Neutrophil (primary cell): Measurements from ENCODE around the gene MAMLD1.

Source experiments
- H3K27ac ChIP-seq: fragments of 200-600 bp; sonication (generic); 2 replicates; pipeline ENCODE4 v1.5.1; 2016; ENCODE audit warnings: mild to moderate bottlenecking, moderate library complexity
- H3K27me3 ChIP-seq: fragments of 200-600 bp; sonication (generic); 2 replicates; pipeline ENCODE4 v1.6.0; 2016; ENCODE audit warnings: mild to moderate bottlenecking
- H3K36me3 ChIP-seq: fragments of 200-600 bp; sonication (generic); 2 replicates; pipeline ENCODE4 v1.5.1; 2017
- H3K4me1 ChIP-seq, 2 experiments: fragments of 200-600 bp in 1 of 2; sonication (generic) in 1 of 2; 1 replicate in 1 of 2; 2 replicates in 1 of 2; pipeline versions ENCODE4 v1.5.1 to v1.6.1; 2013 to 2016; ENCODE audit warnings: low read depth in 1 of 2, low read length in 1 of 2, mild to moderate bottlenecking in 1 of 2, moderate library complexity in 1 of 2; ENCODE audit not compliant: control insufficient read depth in 1 of 2, insufficient read depth in 1 of 2
- H3K4me3 ChIP-seq, 2 experiments: fragments of 200-600 bp in 1 of 2; sonication (generic) in 1 of 2; 1 replicate in 1 of 2; 2 replicates in 1 of 2; pipeline ENCODE4 v1.5.1; 2013 to 2016; ENCODE audit warnings: low read depth in 1 of 2, low read length in 1 of 2, mild to moderate bottlenecking in 1 of 2, moderate library complexity in 1 of 2
- H3K9me3 ChIP-seq: fragments of 200-600 bp; sonication (generic); 2 replicates; pipeline ENCODE4 v1.5.1; 2016
- TF ChIP-seq, protein P1 (sequence below): fragments of 200-600 bp; sonication (generic); IDR thresholded peaks from 2 replicates; pipeline ENCODE4 v1.5.1; 2016; ENCODE audit warnings: antibody characterized with exemption

MAMLD1 gene

DNA sequence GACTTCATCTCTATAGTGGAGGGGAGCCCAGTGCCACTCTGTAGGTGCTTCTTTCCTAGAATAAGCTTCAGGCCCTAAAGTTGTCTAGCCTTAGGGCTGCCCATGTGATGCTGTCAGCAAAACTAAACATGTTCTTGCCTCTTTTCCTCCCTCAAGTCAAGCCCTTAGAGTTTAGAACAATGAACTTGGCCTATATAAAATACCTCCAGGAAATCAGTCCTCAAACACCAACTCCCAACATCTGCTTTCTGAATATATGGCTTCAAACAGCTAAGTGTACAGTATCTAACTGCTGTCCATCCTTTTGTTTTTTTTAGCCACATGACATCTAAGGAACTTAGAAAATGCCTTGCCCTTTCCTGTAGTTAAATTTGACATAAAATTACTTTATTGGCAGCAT, 91.0 kb downstream of the MAMLD1 start:
- no peak overlapping the region for H3K27ac ChIP-seq
- TF ChIP-seq, protein P1, sequence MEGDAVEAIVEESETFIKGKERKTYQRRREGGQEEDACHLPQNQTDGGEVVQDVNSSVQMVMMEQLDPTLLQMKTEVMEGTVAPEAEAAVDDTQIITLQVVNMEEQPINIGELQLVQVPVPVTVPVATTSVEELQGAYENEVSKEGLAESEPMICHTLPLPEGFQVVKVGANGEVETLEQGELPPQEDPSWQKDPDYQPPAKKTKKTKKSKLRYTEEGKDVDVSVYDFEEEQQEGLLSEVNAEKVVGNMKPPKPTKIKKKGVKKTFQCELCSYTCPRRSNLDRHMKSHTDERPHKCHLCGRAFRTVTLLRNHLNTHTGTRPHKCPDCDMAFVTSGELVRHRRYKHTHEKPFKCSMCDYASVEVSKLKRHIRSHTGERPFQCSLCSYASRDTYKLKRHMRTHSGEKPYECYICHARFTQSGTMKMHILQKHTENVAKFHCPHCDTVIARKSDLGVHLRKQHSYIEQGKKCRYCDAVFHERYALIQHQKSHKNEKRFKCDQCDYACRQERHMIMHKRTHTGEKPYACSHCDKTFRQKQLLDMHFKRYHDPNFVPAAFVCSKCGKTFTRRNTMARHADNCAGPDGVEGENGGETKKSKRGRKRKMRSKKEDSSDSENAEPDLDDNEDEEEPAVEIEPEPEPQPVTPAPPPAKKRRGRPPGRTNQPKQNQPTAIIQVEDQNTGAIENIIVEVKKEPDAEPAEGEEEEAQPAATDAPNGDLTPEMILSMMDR: no peak
- no peak overlapping the region for H3K4me3 ChIP-seq
- no peaks in the 10 kb centered on the region for H3K4me1 ChIP-seq
- no peaks in the 10 kb centered on the region for H3K27me3 ChIP-seq
- no peaks in the 10 kb centered on the region for H3K9me3 ChIP-seq
- no peaks in the 10 kb centered on the region for H3K36me3 ChIP-seq

- Histone ChIP-seq H3K4me3 (no peak overlapping the region), H3K36me3 (no peaks in the 10 kb centered on the region), H3K27ac (no peak overlapping the region), H3K27me3 (no peaks in the 10 kb centered on the region), H3K9me3 (no peaks in the 10 kb centered on the region), H3K4me1 (no peaks in the 10 kb centered on the region)
- TF ChIP-seq, protein P1: no peak
Observed at GRCh38 chrX:150454508-150455214, 91.5 kb downstream of the MAMLD1 start.

DNA sequence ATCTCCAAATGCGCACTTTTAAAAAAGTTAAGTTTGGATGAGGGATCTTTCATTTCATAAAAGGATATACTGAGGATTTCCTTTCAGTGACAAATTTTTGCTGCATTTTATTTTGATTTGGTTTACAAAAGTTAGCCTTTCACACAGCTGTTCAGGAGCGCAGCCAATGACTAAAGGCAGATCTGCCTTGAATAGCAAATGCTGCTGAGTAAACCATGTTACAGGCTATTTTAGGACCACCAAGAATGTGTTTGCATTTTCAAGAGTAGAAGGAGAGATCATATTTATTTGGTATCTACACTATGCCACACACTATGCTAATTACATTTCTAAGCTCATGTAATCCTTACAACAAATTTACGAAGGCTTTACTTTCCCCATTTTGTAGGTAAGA, 92.1 kb downstream of the MAMLD1 start:
- TF ChIP-seq, protein P1: no peak
- Histone ChIP-seq H3K27me3 (no peaks in the 10 kb centered on the region), H3K27ac (no peak overlapping the region), H3K9me3 (no peaks in the 10 kb centered on the region), H3K4me1 (no peaks in the 10 kb centered on the region), H3K4me3 (no peak overlapping the region), H3K36me3 (no peaks in the 10 kb centered on the region)

DNA sequence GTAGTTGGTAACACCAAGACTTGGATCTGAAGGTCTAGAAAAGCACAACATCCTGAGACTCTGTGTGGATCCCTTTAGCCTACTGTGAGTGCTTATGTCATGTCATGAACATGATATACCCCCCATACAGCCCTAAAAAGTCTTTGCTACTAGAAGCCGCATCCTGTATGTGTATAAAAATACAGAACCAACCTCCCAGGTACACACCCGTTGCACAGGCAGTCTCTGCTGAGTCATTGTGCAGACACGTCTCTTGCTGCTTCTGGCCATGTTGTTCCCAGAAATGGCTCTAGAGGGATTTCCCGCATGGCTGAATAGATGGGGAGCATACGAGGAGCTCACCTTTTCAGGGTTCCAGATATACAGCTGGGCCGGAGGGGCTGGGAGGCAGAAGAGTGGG, 93.3 kb downstream of the MAMLD1 start:
- Histone ChIP-seq H3K4me3 (no peak overlapping the region), H3K4me1 (no peaks in the 10 kb centered on the region), H3K9me3 (no peaks in the 10 kb centered on the region), H3K36me3 (no peaks in the 10 kb centered on the region), H3K27me3 (no peaks in the 10 kb centered on the region), H3K27ac (no peak overlapping the region)
- TF ChIP-seq, protein P1: no peak

DNA sequence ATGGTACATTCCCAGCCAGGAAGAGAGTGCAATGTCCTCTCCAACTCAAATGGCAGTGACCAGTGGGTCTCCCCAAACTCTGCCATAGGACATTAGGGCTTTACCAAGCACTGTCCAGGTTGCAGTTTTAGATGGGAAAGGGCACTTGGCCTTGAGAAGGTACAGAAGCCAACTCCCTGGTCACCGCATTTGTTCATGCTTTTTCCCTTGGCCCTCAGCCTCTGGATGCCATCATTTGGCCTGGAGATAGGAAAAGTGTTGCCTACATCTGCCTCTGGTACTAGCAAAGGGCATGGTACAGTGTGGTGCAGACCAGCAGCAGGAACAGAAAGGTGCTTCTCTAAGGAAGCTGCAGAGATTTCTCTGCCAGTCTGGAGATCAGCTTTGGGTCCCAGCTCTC, 93.8 kb downstream of the MAMLD1 start:
- Histone ChIP-seq H3K27ac (no peak overlapping the region), H3K27me3 (no peaks in the 10 kb centered on the region), H3K36me3 (no peaks in the 10 kb centered on the region), H3K4me3 (no peak overlapping the region), H3K9me3 (no peaks in the 10 kb centered on the region), H3K4me1 (no peaks in the 10 kb centered on the region)
- TF ChIP-seq, protein P1: no peak

DNA sequence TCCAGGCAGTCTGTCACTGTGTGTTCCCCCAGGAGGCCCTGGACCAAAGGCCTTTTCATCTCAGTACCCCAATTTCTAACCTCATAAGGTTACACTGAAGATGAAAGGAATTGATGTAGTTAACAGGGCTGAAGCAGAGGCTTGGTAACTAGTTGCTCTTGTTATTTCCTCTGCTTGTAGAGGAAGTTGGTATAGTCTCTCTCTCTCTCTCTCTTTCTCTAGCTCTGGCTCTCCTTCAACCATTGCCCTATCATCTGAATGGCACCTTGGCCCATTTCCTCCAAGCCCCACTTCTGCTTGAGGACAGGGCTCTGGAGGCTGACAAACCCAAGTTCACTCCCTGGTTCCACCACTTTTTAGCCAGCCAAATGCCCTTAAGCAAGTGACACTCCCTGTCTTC, 96.1 kb downstream of the MAMLD1 start:
- Histone ChIP-seq H3K9me3 (no peaks in the 10 kb centered on the region), H3K27me3 (no peaks in the 10 kb centered on the region), H3K4me3 (no peak overlapping the region), H3K4me1 (no peaks in the 10 kb centered on the region), H3K36me3 (no peaks in the 10 kb centered on the region), H3K27ac (no peak overlapping the region)
- TF ChIP-seq, protein P1: no peak
